GM20431 (cell line): ENCODE data around the gene ERAL1.
"Not testable (repeated sequence)": the region's sequence is repeated elsewhere in the genome, so short reads cannot be mapped to it uniquely, and the experiment has no call there.

ENCODE experiments used
- in situ Hi-C: fragments of 300-500 bp; cut with MseI, MboI; formaldehyde crosslinking; loops from one replicate; pipeline ENCODE4 v1.15.0; 2020; ENCODE audit warnings: low sequenced_read_pairs; ENCODE audit not compliant: unreplicated experiment

The ERAL1 gene

DNA sequence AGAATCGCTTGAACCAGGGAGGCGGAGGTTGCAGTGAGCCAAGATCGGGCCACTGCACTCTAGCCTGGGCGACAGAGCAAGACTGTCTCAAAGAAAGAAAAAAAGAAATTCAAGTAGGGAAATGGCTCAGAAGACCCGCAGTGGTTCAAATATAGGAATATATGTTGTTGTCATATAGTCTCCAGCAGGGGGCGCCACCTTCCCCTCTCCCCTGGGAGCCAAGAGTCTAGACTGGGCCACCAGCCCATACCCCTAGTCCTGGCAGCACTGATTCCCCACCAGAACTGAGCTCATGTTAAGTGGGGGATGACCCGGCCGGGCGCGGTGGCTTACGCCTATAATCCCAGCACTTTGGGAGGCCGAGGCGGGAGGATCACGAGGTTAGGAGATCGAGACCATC is 6.1 kb upstream of the ERAL1 start:
- in situ Hi-C loops, result not testable (repeated sequence)

DNA sequence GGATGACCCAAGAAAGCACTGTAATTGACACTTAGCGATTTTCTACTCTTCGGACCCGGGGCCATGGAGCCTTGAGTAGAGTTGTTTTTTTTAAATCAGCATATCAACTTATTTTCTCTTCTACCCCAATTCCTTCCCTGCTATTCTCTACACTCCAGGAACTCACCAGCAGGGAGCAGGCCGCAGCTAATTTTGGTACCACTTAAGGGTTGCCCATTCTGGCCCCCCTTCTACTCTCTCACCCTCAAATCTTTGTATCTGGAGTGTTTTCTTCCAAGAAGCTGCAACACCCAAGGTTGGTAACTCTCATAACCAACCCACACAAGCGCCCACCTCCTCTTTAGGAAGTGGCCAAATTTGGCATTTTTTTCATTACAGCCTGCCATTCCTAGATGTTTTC is 5.5 kb upstream of the ERAL1 start:
- in situ Hi-C loops, result no loop called here

DNA sequence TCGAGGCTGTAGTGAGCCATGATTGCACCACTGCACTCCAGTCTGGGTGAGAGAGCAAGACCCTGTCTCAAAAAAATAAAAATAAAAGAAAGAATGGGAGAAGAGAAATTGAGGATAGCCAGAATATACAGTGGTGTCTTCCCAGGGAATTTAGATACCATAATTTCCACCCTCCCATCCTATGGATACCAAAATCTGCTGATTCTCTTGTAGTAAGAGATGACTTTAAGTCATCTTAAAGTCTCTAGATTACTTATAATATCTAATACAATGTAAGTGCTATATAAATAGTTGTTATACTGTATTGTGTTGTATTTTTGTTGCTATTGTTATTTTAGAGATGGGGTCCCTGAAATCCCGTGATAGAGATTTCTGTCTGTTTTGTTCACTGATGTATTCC is 1.5 kb upstream of the ERAL1 start:
- in situ Hi-C loops, result no loop called here

DNA sequence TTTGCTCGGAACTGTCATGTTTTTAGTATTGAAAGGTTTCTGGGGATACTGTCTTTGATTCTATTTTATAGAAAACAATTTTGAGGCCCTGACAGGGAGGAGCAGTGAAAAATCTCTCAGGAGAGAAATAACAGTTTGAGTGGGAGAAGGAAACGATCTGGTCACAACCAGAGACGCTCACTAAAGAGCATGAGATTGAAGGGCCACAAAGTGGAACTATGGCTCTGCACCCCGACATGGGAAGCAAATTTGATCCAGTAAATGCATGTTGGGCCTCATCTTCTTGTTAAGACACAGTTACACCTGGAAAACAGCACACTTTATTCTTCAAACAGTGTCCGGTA is 492 bp downstream of the ERAL1 start:
- in situ Hi-C loops, result no loop called here

DNA sequence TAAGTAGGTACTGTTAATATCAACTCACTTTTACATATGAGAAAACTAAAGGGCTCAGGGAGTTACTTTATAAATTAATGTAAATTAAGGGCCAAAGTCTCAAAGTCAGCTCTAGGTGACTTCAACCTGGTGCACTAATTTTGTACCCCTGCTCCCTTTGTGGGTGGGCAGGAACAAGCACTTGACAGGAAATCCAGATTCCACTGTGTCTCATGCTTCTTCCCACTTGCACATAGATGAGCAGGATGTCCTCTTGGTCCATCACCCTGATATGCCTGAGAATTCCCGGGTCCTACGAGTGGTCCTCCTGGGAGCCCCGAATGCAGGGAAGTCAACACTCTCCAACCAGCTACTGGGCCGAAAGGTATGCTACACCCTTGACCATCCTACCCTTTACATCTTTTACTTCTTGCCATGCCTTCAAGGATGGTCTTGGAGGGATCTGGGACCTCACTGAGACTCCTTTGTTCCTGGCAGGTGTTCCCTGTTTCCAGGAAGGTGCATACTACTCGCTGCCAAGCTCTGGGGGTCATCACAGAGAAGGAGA is 1.3 kb downstream of the ERAL1 start:
- in situ Hi-C loops, result no loop called here

DNA sequence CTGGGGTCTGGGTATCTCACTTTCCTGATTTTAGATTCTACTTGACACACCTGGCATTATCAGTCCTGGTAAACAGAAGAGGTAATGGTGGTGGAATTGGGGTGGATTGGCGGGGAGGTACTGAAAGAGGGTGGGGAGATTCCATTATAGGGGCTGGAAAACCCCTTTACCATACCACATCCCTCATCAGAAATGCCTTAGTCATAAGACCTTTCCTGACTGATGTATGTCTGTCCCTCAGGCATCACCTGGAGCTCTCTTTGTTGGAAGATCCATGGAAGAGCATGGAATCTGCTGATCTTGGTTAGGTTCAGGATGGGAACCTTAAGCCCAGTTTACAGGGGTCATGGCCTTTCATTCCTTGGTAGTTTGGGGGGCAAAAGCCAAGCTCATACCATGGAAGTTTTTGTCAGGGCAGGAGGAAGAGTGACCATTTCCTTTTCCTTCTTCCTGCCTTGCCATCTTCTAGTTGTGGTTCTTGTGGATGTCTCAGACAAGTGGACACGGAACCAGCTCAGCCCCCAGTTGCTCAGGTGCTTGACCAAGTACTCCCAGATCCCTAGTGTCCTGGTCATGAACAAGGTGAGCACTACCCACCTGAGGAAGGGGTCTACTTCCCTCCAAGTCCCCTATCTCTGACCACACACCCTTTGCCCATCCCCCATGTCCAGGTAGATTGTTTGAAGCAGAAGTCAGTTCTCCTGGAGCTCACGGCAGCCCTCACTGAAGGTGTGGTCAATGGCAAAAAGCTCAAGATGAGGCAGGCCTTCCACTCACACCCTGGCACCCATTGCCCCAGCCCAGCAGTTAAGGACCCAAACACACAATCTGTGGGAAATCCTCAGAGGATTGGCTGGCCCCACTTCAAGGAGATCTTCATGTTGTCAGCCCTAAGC is 3.3 kb downstream of the ERAL1 start:
- in situ Hi-C loops, result no loop called here

DNA sequence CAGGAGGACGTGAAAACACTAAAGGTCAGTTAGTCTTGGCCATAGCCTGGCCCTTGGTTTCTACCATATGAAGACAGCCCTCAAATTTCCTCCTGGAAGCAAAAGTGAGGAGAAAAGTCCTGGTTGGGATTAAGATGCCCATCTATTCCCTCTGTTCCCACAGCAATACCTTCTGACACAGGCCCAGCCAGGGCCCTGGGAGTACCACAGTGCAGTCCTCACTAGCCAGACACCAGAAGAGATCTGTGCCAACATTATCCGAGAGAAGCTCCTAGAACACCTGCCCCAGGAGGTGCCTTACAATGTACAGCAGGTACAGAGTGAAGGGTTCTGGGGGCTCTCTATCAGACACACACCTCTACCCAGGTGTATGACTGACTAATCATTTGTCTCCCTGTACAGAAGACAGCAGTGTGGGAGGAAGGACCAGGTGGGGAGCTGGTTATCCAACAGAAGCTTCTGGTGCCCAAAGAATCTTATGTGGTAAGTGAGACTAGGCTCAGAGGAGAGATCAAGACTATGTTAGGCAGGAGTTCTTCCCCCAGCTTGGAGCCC is 4.1 kb downstream of the ERAL1 start:
- in situ Hi-C loops, result no loop called here

DNA sequence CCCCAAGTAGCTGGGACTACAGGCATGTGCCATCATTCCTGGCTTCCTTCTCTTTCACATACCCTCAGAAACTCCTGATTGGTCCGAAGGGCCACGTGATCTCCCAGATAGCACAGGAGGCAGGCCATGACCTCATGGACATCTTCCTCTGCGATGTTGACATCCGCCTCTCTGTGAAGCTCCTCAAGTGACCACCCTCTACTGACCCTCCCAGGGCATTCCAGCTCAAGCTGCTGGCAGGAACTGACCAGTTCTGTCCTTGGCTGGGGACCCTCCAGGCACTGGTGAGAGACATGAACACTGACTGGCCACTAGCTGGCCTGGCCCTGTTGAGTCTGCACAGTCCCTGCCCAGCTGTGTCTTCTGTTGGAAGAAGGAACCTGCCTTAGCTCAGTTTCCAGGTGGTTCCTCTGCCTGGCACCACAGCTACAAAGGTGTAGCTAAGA is 5.6 kb downstream of the ERAL1 start:
- in situ Hi-C loops, result no loop called here

DNA sequence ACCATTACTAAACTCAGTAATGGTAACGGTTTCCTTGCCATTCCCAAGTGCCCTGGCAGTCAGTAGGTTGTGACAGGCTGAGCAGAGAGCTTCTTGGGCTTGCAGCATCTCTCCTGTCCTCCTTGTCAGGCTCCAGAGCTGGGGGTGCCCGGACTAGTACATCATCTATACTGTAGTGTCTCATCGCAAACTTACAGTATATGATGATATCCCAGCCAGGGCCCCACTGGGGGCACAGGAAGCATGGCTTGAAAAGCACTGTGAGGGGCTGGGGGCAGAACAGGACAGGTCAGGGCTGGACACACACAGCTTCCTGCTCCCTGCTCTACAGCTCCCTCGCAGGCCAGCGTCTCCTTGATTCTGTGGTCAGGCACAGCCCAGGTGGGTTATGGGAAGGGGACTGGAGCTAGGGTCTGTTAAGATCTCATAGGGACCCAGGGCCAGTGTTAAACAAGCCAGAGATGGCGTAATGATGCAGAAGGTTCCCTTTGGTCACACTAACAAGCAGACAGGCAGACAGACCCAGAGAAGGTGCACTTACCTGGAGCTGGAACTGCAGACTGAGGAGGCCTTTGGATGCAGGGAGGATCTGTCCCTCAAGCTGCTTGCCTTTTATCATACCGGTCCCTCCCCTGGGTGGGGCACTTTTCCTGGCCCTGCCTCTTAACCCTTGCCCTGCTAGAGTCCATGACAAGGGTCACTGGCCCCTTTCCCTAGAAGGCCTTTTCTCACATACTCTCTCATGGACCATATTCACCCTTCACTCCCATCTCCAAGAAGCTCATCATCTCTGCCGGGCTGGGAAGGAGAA is 6.8 kb downstream of the ERAL1 start:
- in situ Hi-C loops, result no loop called here

DNA sequence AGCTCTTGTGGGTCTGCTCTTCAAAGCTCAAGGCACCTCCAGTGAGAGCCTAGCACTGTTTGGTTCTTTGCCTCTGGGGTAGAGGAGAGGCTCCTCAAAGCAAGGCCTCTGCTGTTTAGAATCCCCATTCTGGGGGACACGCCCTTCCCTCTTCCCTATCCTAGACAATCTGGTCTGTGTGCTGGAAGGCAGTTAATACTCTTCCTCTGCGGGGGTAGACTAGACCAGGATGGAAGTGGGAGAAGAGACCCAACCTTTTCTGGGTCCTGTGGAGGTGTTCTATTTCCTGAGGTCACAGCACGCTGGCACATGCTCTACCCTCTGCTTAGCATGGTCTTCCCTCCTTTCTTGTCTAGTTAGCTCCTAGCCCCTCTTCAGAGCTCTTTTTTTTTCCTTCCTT is 7.7 kb downstream of the ERAL1 start:
- in situ Hi-C loops, result no loop called here

DNA sequence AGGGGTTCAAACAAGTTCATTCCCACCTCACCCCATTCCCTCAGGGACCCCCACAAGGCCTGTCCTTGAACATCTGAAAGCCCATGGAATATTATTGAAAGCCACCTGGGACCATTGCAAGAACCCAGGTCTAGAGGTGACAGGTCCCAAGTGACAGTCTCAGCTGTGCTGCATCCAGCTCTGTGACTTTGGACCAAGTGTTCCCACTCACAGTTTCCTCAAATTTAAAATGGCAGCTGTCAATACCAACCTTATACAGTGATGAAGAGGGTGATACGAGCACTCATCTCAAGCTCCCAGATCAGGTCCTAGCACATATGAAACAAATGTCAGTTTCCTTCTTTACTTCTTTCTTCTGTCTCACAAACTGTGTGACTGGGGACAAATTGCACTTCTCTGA is 9.1 kb downstream of the ERAL1 start:
- in situ Hi-C loops, result no loop called here

DNA sequence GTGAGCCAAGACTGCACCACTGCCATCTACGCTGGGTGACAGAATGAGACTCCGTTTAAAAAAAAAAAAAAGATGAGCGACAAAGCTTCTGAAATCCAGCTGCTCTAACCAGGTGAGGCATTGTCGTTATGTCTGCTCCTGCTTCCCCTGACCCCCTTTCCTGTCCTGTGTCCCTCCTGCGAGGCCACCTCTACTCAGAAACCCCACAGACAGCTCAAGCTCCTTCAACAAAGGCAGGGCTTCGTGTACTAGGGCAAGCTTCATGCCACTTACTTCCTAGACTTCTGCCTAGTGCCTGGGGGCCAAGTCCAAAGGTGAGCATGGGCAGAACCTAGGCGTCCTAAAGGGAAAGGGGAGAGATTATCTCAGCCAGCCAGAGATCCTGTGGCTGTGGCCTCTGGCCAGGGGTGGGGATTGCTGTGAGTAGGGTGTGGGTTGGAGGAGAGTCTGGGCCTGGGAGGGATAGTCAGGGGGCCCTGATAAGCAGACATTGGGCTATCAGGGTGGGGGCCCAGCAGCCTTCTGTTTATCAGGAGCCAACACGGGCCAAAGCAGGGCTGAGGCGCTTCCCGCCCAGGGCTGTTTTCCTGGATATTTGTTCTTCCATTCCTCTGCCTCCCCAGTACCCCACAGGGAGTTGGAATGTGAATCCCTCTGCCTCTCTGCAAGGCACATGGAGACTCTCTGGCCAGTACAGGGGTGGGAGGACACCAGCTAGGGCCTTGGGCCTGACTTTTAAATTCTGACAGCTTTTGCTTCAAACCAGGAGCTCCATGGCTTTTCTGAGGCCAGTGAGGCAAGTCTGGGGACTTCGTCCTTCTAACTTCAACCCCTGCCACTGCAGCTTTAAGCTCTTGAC is 10.4 kb downstream of the ERAL1 start:
- in situ Hi-C loops, result no loop called here

DNA sequence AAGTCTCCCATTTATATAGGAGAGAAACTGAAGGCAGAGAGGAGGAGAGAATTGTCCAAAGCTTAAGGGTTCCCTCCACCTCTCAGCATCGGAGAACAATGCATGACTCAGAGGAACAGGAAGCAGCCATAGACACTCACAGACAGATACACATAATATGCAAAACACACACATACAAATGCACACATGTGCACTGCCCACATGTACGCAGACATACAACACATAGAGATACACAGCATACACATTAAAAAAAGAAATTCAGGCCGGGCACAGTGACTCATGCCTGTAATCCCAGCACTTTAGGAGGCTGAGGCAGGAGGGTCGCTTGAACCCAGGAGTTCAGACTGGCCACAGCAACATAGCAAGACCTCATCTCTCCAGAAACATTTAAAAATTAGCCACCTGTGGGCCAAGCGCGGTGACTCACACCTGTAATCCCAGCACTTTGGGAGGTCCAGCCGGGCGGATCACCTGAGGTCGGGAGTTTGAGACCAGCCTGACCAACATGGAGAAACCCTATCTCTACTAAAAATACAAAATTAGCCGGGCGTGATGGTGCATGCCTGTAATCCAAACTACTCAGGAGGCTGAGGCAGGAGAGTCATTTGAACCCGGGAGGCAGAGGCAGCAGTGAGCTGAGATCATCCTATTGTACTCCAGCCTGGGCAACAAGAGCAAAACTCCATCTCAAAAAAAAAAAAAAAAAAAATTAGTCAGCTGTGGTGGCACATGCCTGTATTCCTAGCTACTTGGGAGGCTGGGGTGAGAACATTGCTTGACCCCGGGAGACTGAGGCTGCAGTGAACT is 11.3 kb downstream of the ERAL1 start:
- in situ Hi-C loops, result no loop called here

DNA sequence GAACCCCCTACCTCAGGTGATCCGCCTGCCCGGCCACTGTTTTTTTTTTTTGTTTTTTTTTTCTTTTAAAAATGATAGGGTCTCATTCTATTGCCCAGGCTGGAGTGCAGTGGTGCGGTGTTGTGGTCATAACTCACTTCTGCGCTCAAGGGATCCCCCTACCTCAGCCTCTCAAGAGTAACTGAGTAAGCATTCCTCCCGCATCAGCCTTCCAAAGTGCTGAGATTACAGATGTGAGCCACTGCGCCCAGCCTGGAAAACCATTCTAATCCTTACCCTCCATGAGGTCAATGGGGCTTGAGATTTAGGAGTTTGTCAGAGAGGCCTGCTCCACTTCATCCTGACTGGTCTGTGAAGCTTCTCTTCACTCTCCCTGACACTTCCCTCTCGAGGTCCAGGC is 12.5 kb downstream of the ERAL1 start:
- in situ Hi-C loops, result no loop called here

DNA sequence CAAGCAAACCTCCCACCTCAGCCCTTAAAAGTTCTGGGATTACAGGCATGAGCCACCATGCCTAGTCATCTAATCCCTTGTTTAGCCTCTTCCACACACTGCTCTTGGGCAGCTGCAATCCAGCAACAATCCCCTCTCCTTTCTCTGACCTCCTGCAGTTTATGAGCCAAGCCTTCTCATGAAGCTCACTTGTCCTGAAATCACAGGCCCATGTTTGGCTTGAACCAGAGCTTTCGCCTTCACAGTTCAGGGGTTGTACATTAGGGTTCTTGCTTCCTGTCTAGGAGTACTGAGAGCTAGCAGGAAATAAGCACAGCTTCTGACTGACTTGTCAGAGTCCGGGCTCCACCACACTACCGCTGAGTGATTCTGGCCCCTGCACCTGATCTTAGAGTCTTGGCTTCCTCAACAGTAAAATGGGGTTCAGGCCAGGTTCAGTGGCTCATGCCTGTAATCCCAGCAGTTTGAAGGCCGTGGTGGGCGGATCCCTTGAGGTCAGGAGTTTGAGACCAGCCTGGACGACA is 16.3 kb downstream of the ERAL1 start:
- in situ Hi-C loops, result no loop called here

DNA sequence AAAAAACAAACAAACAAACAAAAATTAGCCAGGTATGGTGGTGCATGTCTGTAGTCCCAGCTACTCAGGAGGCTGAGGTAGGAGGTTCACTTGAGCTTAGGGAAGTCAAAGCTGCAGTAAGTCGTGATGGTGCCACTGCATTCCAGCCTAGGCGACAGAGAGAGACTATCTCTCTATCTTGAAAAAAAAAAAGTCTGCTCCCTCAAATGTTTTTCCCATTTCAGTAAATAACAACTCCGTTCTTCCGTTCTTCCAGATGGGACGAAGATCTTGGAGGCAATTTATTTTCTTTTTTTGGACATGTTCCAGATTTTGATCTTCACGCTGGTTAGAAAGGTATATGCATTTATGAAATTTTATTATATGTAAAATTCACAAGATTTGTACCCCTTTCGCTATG is 19.0 kb downstream of the ERAL1 start:
- in situ Hi-C loops, result no loop called here

DNA sequence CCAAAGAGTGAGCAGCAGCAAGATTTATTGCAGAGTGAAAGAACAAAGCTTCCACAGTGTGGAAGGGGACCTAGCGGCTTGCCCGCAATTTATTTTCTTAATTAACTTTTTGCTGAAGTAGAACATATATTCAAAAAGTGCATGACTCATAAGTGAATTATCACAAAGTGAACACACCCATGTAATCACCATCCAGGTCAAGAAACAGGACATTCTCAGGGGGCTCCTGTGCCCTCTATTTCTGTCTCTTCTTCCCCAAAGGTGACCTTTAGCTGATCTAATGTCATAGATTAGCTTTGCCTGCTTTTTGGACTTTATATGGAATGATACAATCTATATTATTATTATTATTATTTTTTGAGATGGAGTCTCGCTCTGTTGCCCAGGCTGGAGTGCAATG is 19.9 kb downstream of the ERAL1 start:
- in situ Hi-C loops, result no loop called here

DNA sequence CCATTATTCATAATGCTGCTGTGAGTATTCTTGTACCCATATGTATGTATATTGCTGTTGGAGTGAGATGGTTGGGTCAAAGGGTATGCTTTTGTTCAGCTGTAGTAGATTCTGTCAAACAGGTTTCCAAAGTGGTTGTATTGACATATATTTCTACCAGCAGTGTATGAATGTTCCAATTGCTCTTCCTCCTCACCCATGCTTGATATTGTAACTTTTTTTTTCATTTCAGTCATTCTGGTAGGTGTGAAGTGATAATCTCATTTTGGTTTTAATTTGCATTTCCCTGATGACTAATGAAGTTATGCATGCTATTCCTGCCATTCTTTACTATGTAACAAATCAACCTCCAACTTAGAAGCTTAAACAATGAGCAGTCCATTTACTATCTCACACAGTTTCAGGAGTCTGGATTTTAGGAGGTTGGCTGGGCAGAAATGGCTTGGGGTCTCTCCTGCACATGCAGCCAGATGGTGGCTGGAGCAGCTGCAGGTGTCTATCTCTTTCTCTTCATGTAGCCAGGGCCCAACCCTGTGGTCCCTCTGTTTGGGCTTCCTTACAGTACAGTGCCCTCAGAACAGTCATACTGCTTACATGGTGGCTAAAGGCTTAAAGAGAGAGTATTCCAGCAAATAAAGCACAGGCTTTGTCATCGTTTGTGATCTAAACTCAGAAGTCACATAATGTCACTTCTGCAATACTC is 21.2 kb downstream of the ERAL1 start:
- in situ Hi-C loops, result no loop called here
